ENCODE data around the gene TPST2. TPM values are rescaled to one million over a fixed set of nuclear protein-coding genes. Genes with fewer than 3 reads are reported as not detected.

Gene TPST2
- total RNA-seq, 1 donor from 2014 or later = 18.5 TPM

DNA sequence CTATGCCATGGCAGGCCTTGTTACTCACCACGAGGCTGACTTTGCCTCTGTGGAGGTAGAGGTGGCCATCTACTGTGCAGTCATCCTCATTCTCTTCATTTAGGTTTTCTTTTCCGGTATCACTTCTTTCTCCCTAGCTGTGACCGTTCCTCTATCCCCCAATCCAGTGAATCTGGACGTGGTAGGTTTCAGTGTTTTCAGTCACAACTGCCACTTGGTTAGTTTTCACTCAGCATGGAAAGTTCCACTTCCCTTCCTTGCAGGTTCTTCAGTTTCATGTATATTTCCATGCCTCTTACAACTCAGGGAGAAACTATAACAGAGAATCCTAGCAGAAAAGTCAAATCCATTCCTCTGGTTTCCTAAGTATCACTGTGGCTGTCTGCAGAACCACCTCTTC lies 108.2 kb downstream of the TPST2 start:
- no peak overlapping the region for H3K27ac Mint-ChIP-seq
- DNase-seq (ENCODE audit: low spot score in 2 of 2, unreplicated experiment in 2 of 2) = no peak
- TF ChIP-seq, protein P1, sequence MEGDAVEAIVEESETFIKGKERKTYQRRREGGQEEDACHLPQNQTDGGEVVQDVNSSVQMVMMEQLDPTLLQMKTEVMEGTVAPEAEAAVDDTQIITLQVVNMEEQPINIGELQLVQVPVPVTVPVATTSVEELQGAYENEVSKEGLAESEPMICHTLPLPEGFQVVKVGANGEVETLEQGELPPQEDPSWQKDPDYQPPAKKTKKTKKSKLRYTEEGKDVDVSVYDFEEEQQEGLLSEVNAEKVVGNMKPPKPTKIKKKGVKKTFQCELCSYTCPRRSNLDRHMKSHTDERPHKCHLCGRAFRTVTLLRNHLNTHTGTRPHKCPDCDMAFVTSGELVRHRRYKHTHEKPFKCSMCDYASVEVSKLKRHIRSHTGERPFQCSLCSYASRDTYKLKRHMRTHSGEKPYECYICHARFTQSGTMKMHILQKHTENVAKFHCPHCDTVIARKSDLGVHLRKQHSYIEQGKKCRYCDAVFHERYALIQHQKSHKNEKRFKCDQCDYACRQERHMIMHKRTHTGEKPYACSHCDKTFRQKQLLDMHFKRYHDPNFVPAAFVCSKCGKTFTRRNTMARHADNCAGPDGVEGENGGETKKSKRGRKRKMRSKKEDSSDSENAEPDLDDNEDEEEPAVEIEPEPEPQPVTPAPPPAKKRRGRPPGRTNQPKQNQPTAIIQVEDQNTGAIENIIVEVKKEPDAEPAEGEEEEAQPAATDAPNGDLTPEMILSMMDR (IDR thresholded peaks at IDR 0.05; ENCODE audit: unreplicated experiment) = no peak
- H3K4me3 Mint-ChIP-seq = peak overlapping the region; percentile 83
- H3K4me1 Mint-ChIP-seq = peaks cover 64% of the 10 kb centered on the region
- H3K9me3 Mint-ChIP-seq = no peaks in the 10 kb centered on the region
- H3K27me3 Mint-ChIP-seq (ENCODE audit: low read depth) = no peaks in the 10 kb centered on the region
- H3K36me3 Mint-ChIP-seq = peaks cover 10% of the 10 kb centered on the region

- no peak overlapping the region for H3K4me3 Mint-ChIP-seq
- peaks cover 64% of the 10 kb centered on the region for H3K4me1 Mint-ChIP-seq
- H3K9me3 Mint-ChIP-seq = no peaks in the 10 kb centered on the region
- peaks cover 13% of the 10 kb centered on the region for H3K36me3 Mint-ChIP-seq
- H3K27ac Mint-ChIP-seq = no peak overlapping the region
- no peaks in the 10 kb centered on the region for H3K27me3 Mint-ChIP-seq (ENCODE audit: low read depth)
- TF ChIP-seq, protein P1 (IDR thresholded peaks at IDR 0.05; ENCODE audit: unreplicated experiment) = no peak
- DNase-seq (ENCODE audit: low spot score in 2 of 2, unreplicated experiment in 2 of 2) = no peak
These were observed 108.7 kb downstream of the TPST2 start for GRCh38 chr22:26481112-26481693.

GRCh38 chr22:26480611-26480932 lies 109.4 kb downstream of the TPST2 start:
- TF ChIP-seq, protein P1 (IDR thresholded peaks at IDR 0.05; ENCODE audit: unreplicated experiment) = no peak
- Mint-ChIP-seq H3K27me3 (ENCODE audit: low read depth) (no peaks in the 10 kb centered on the region), H3K4me3 (no peak overlapping the region), H3K36me3 (peaks cover 13% of the 10 kb centered on the region), H3K27ac (no peak overlapping the region), H3K9me3 (no peaks in the 10 kb centered on the region), H3K4me1 (peaks cover 62% of the 10 kb centered on the region)
- DNase-seq (ENCODE audit: low spot score in 2 of 2, unreplicated experiment in 2 of 2) = no peak

- Mint-ChIP-seq H3K27ac (peak overlapping the region; percentile 44), H3K36me3 (peaks cover 14% of the 10 kb centered on the region), H3K9me3 (no peaks in the 10 kb centered on the region), H3K4me3 (peak overlapping the region; percentile 25), H3K4me1 (peaks cover 57% of the 10 kb centered on the region), H3K27me3 (ENCODE audit: low read depth) (no peaks in the 10 kb centered on the region)
- no peak for DNase-seq (ENCODE audit: low spot score in 2 of 2, unreplicated experiment in 2 of 2)
- TF ChIP-seq, protein P1 (IDR thresholded peaks at IDR 0.05; ENCODE audit: unreplicated experiment) = no peak
These were observed 109.9 kb downstream of the TPST2 start for GRCh38 chr22:26479792-26480610.

DNA sequence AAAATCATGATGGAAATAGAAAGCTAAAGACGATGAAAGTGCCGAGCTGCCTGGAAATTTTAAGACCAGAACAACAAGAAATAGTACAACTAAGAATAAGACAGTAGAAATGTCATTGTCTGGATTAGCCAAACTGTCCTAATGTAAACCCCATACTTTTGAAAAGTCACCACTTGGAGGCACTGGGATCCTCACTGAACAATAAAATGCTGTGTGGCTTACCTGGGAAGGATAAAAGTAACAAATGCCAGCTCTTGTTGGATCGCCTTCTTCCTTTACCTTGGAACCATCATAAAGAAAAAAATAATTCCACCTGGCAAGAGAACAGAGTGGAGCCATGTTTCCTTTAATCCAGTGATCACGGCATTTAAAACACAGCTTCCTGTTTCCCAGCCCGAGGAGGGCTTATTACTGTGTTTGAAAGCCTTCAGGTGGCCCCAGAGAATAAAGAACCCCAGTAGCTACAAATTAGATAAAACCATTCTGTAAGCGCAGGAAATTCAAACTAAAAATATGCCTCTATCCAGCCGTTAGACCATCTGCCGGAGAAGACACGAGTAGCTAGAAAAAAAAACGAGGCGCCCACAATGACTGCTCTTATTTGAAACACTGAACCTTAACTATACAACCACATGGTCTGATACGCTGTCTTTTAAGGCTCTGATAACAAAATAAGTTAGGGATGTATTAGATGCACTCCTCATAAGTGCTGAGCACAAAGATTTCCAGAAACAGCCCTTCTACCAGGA lies 110.7 kb downstream of the TPST2 start:
- Mint-ChIP-seq H3K27ac (peak overlapping the region; percentile 50), H3K27me3 (ENCODE audit: low read depth) (no peaks in the 10 kb centered on the region), H3K9me3 (no peaks in the 10 kb centered on the region), H3K36me3 (peaks cover 16% of the 10 kb centered on the region), H3K4me1 (peaks cover 52% of the 10 kb centered on the region), H3K4me3 (peak overlapping the region; percentile 25)
- TF ChIP-seq, protein P1 (IDR thresholded peaks at IDR 0.05; ENCODE audit: unreplicated experiment) = no peak
- no peak for DNase-seq (ENCODE audit: low spot score in 2 of 2, unreplicated experiment in 2 of 2)

All from mesothelial cell of epicardium (in vitro differentiated cells).